ENCODE measurements around the gene CREB5.
A peak's percentile ranks its signal among the peaks of the same experiment; 100 is the strongest.
"Not testable (repeated sequence)": the region's sequence is repeated elsewhere in the genome, so short reads cannot be mapped to it uniquely, and the experiment has no call there.

CREB5 gene

GRCh38 chr7:28582226-28582625, 169.9 kb downstream of the CREB5 start:
- DNase-seq (ENCODE audit: low spot score) = peak; percentile 29

- DNase-seq (ENCODE audit: low spot score) = no peak
Measured at GRCh38 chr7:28584235-28584634, 171.9 kb downstream of the CREB5 start.

GRCh38 chr7:28586736-28587135, 174.4 kb downstream of the CREB5 start:
- DNase-seq (ENCODE audit: low spot score) = peak; percentile 26

GRCh38 chr7:28587211-28587610, 174.9 kb downstream of the CREB5 start:
- peak; percentile 26 for DNase-seq (ENCODE audit: low spot score)

GRCh38 chr7:28588602-28589001, 176.3 kb downstream of the CREB5 start:
- DNase-seq (ENCODE audit: low spot score) = no peak

- DNase-seq (ENCODE audit: low spot score) = no peak
Measured at GRCh38 chr7:28591041-28591674, 178.8 kb downstream of the CREB5 start.

GRCh38 chr7:28591725-28592349, 179.5 kb downstream of the CREB5 start:
- no peak for DNase-seq (ENCODE audit: low spot score)

- DNase-seq (ENCODE audit: low spot score) = no peak
Measured at GRCh38 chr7:28592861-28593260, 180.5 kb downstream of the CREB5 start.

GRCh38 chr7:28595076-28595475, 182.8 kb downstream of the CREB5 start:
- DNase-seq (ENCODE audit: low spot score) = no peak

- DNase-seq (ENCODE audit: low spot score) = no peak
Measured at GRCh38 chr7:28595801-28596200, 183.5 kb downstream of the CREB5 start.

- no peak for DNase-seq (ENCODE audit: low spot score)
Measured at GRCh38 chr7:28596245-28596935, 184.1 kb downstream of the CREB5 start.

- no peak for DNase-seq (ENCODE audit: low spot score)
Measured at GRCh38 chr7:28597284-28597683, 185.0 kb downstream of the CREB5 start.

- not testable (repeated sequence) for DNase-seq (ENCODE audit: low spot score)
Measured at GRCh38 chr7:28598037-28598436, 185.7 kb downstream of the CREB5 start.

GRCh38 chr7:28598586-28598985, 186.3 kb downstream of the CREB5 start:
- no peak for DNase-seq (ENCODE audit: low spot score)

- no peak for DNase-seq (ENCODE audit: low spot score)
Measured at GRCh38 chr7:28599411-28599810, 187.1 kb downstream of the CREB5 start.

- DNase-seq (ENCODE audit: low spot score) = no peak
Measured at GRCh38 chr7:28602282-28602681, 190.0 kb downstream of the CREB5 start.

- DNase-seq (ENCODE audit: low spot score) = no peak
Measured at GRCh38 chr7:28605427-28606085, 193.2 kb downstream of the CREB5 start.

- DNase-seq (ENCODE audit: low spot score) = no peak
Measured at GRCh38 chr7:28606421-28606820, 194.1 kb downstream of the CREB5 start.

GRCh38 chr7:28607855-28608193, 195.5 kb downstream of the CREB5 start:
- DNase-seq (ENCODE audit: low spot score) = no peak

GRCh38 chr7:28608237-28608656, 195.9 kb downstream of the CREB5 start:
- DNase-seq (ENCODE audit: low spot score) = no peak

GRCh38 chr7:28608731-28609130, 196.4 kb downstream of the CREB5 start:
- DNase-seq (ENCODE audit: low spot score) = no peak

- DNase-seq (ENCODE audit: low spot score) = no peak
Measured at GRCh38 chr7:28609608-28610007, 197.3 kb downstream of the CREB5 start.

GRCh38 chr7:28611399-28611897, 199.1 kb downstream of the CREB5 start:
- DNase-seq (ENCODE audit: low spot score) = not testable (repeated sequence)
